Endothelial cell of umbilical vein (primary cell): ENCODE results near the gene TMEM158. TPM values are rescaled to one million over a fixed set of nuclear protein-coding genes. Genes with fewer than 3 reads are reported as not detected.

Experiments
- BruUV-seq: library from RNA; stranded (reverse); fragments of 400-500 nt; replicated peaks from 2 replicates; lab custom pipeline; 2021; lab: Mats Ljungman, UMichigan
- CTCF ChIA-PET: fragments of 300-600, 350-600 bp; sonication (Branson Sonifier 250); formaldehyde crosslinking; loops from one replicate; lab custom pipeline; 2021; ENCODE audit warnings: antibody characterized with exemption, inconsistent platforms; lab: Charles Lee
- POLR2A ChIA-PET: fragments of 300-600, 350-600 bp; sonication (Branson Sonifier 250); formaldehyde crosslinking; loops from one replicate; lab custom pipeline; 2021; ENCODE audit warnings: antibody characterized with exemption, inconsistent platforms; lab: Charles Lee
- DNase-seq: peaks from one replicate; pipeline ENCODE4 v3.0.0-alpha.2; 2011; ENCODE audit warnings: low read depth, low spot score
- FAIRE-seq: peaks from 2 replicates; lab custom pipeline; 2011; peaks lifted over from hg19 to GRCh38; lab: Jason Lieb, UNC
- H2AFZ ChIP-seq: 2 replicates; pipeline ENCODE4 v1.6.0; 2012; ENCODE audit warnings: low read depth, low read length, control low read depth, inconsistent platforms
- H3K27ac ChIP-seq: 2 replicates; pipeline ENCODE4 v1.5.1; 2011; ENCODE audit warnings: low read depth, mild to moderate bottlenecking, control low read depth, low read length, moderate library complexity; ENCODE audit not compliant: insufficient read depth
- H3K27me3 ChIP-seq, 2 experiments: 2 replicates each; pipeline versions ENCODE4 v1.6.0 to v1.6.1; 2011; ENCODE audit warnings: low read length in 2 of 2, mixed read lengths in 1 of 2; ENCODE audit not compliant: control insufficient read depth in 2 of 2, insufficient read depth in 2 of 2
- H3K36me3 ChIP-seq, 2 experiments: 2 replicates in 1 of 2; 3 replicates in 1 of 2; pipeline ENCODE4 v1.5.1; 2011; ENCODE audit warnings: low read length in 2 of 2, mild to moderate bottlenecking in 1 of 2, moderate library complexity in 1 of 2; ENCODE audit not compliant: control insufficient read depth in 2 of 2, insufficient read depth in 2 of 2; ENCODE audit errors: extremely low read depth in 1 of 2
- H3K4me1 ChIP-seq: 3 replicates; pipeline ENCODE4 v1.5.1; 2011; ENCODE audit warnings: mild to moderate bottlenecking, low read length; ENCODE audit not compliant: control insufficient read depth, insufficient read depth; ENCODE audit errors: extremely low read depth
- H3K4me2 ChIP-seq: 2 replicates; pipeline ENCODE4 v1.6.1; 2011; ENCODE audit warnings: low read length, control low read depth, mixed read lengths; ENCODE audit not compliant: insufficient read depth
- H3K4me3 ChIP-seq, 3 experiments: fragments of 200-600 bp in 1 of 3; sonication (generic), shearing (Covaris generic) in 1 of 3; replicated peaks in 1 of 3; 2 replicates each; pipeline ENCODE4 v1.5.1; 2011 to 2016; ENCODE audit warnings: control low read depth in 3 of 3, low read length in 3 of 3, mild to moderate bottlenecking in 2 of 3, inconsistent platforms in 1 of 3, low read depth in 1 of 3, moderate library complexity in 1 of 3; ENCODE audit not compliant: insufficient read depth in 1 of 3
- H3K79me2 ChIP-seq: 2 replicates; pipeline ENCODE4 v1.6.0; 2012; ENCODE audit warnings: low read length, inconsistent platforms; ENCODE audit not compliant: control insufficient read depth, insufficient read depth
- H3K9ac ChIP-seq: replicated peaks from 2 replicates; pipeline ENCODE3; 2011; ENCODE audit warnings: low read length, control low read depth; ENCODE audit not compliant: insufficient read depth; ENCODE audit errors: extremely low read depth
- H3K9me1 ChIP-seq: replicated peaks from 3 replicates; pipeline ENCODE4 v1.6.0; 2011; ENCODE audit warnings: mild to moderate bottlenecking, low read length; ENCODE audit not compliant: control insufficient read depth, insufficient read depth; ENCODE audit errors: extremely low read depth
- H3K9me3 ChIP-seq: replicated peaks from 2 replicates; pipeline ENCODE4 v1.5.1; 2012; ENCODE audit warnings: low read length, inconsistent platforms; ENCODE audit not compliant: control insufficient read depth, insufficient read depth
- H4K20me1 ChIP-seq: replicated peaks from 2 replicates; pipeline ENCODE3; 2011; ENCODE audit warnings: mild to moderate bottlenecking, low read length; ENCODE audit not compliant: control insufficient read depth, insufficient read depth; ENCODE audit errors: extremely low read depth
- CTCF ChIP-seq, 2 donors: IDR thresholded peaks; 1 replicate in 1 of 2; 2 replicates in 1 of 2; pipeline ENCODE4 v1.5.1; 2011; ENCODE audit warnings: low read length in 2 of 2, mild to moderate bottlenecking in 2 of 2, moderate library complexity in 2 of 2, control low read depth in 1 of 2, inconsistent platforms in 1 of 2, low read depth in 1 of 2; ENCODE audit not compliant: insufficient read depth in 1 of 2; ENCODE audit errors: extremely low read depth in 1 of 2
- EZH2 ChIP-seq: IDR thresholded peaks from 2 replicates; pipeline ENCODE4 v1.6.1; 2012; ENCODE audit warnings: borderline replicate concordance, low read depth, mild to moderate bottlenecking, moderate library complexity, low read length, inconsistent platforms; ENCODE audit not compliant: severe bottlenecking
- FOS ChIP-seq: IDR thresholded peaks from 2 replicates; pipeline ENCODE4 v1.6.1; 2011; ENCODE audit warnings: mild to moderate bottlenecking, low read length, moderate library complexity, borderline replicate concordance; ENCODE audit not compliant: insufficient read depth
- GATA2 ChIP-seq: IDR thresholded peaks from 2 replicates; pipeline ENCODE4 v1.7.0; 2011; ENCODE audit warnings: low read depth, mild to moderate bottlenecking, moderate library complexity, mixed read lengths, low read length; ENCODE audit not compliant: insufficient read length, insufficient read depth
- JUN ChIP-seq: IDR thresholded peaks from 2 replicates; pipeline ENCODE4 v1.6.1; 2011; ENCODE audit warnings: borderline replicate concordance, low read depth; ENCODE audit not compliant: insufficient read length, insufficient read depth
- MYC ChIP-seq: IDR thresholded peaks from one replicate; pipeline ENCODE4 v1.6.1; 2011; ENCODE audit warnings: mild to moderate bottlenecking, low read depth, low read length
- POLR2A ChIP-seq: IDR thresholded peaks from 2 replicates; pipeline ENCODE4 v1.6.1; 2012; ENCODE audit warnings: low read depth, mild to moderate bottlenecking, control low read depth, low read length
- POLR2AphosphoS5 ChIP-seq: IDR thresholded peaks from 2 replicates; pipeline ENCODE4 v1.6.1; 2012; ENCODE audit warnings: low read depth, mild to moderate bottlenecking, control low read depth, low read length, moderate library complexity; ENCODE audit not compliant: insufficient read depth
- dilution Hi-C: fragments of 300-500 bp; cut with MboI; formaldehyde crosslinking; loops from one replicate; pipeline ENCODE4 v1.15.0; 2019; ENCODE audit warnings: low sequenced_read_pairs; ENCODE audit not compliant: extremely low pct_ligation_motif_present
- intact Hi-C: fragments of 100-400 bp; cut with micrococcal nuclease; formaldehyde crosslinking; loops from one replicate; pipeline ENCODE4 v1.10.0; 2022
- polyA plus RNA-seq, 4 experiments: library from polyadenylated mRNA; depleted of rRNA in 3 of 4; stranded (reverse) in 3 of 4; unstranded in 1 of 4; fragments of >200 nt; gene quantifications; 2 replicates each; pipeline versions ENCODE4 v1.2.1 to v1.2.3, GENCODE V29; 2011 to 2012; ENCODE audit warnings: missing spikeins in 1 of 4
- small RNA-seq: library from RNA; depleted of rRNA; stranded (forward); fragments of <200 nt; gene quantifications from one replicate; pipeline ENCODE3, GENCODE V24; 2012; ENCODE audit warnings: low replicate concordance, low read depth; ENCODE audit not compliant: insufficient read depth, insufficient read length
- total RNA-seq: library from RNA; stranded (reverse); gene quantifications from 2 replicates; pipeline ENCODE4 v1.2.3, GENCODE V29; 2021
- TF ChIP-seq, protein P1 (sequence below): IDR thresholded peaks from 2 replicates; pipeline ENCODE4 v1.6.1; 2011; ENCODE audit not compliant: insufficient read depth, insufficient read length

Gene TMEM158
- total and polyA plus RNA-seq, 2 donors (not counting 3 experiments of a cell fraction or from before 2014, with no cell fraction given) = 0.15 to 0.42 TPM

- H3K9me3 ChIP-seq = no peaks in the 10 kb centered on the region
- no peaks in the 10 kb centered on the region for H3K9me1 ChIP-seq
- no peaks in the 10 kb centered on the region for H3K79me2 ChIP-seq
- dilution Hi-C loops (no loop called here), intact Hi-C loops (no loop called here)
- H2AFZ ChIP-seq = no peak overlapping the region
- H3K4me1 ChIP-seq = no peaks in the 10 kb centered on the region
- H3K27ac ChIP-seq = no peak overlapping the region
- ChIA-PET POLR2A (interaction anchor here (1.1 kb wide), 1 partner anchor 130 kb away, joined by 3 read pairs; no protein-coding TSS in a partner anchor), CTCF (interaction anchor here (0.8 to 3.4 kb wide), 6 partner anchors 10 to 136 kb away, joined by 3 to 10 read pairs (median 4); no protein-coding TSS in a partner anchor)
- no peak for DNase-seq
- no peaks in the 10 kb centered on the region for H4K20me1 ChIP-seq
- no TSS peak for BruUV-seq
- H3K4me2 ChIP-seq = no peak overlapping the region
- no peak overlapping the region for H3K9ac ChIP-seq
- no peak for FAIRE-seq
- no peaks in the 10 kb centered on the region for H3K36me3 ChIP-seq
- peaks cover 0 to 2% of the 10 kb centered on the region in 2 experiments for H3K27me3 ChIP-seq
- no peak overlapping the region for H3K4me3 ChIP-seq
- no peak for TF ChIP-seq POLR2AphosphoS5
- TF ChIP-seq GATA2 = no peak
- no peak for TF ChIP-seq MYC
- TF ChIP-seq, protein P1, sequence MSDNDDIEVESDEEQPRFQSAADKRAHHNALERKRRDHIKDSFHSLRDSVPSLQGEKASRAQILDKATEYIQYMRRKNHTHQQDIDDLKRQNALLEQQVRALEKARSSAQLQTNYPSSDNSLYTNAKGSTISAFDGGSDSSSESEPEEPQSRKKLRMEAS = no peak
- no peak for TF ChIP-seq FOS
- no peak for TF ChIP-seq CTCF (IDR thresholded peaks at IDR 0.05; ENCODE audit: extremely low read depth in 1 of 2, insufficient read depth in 1 of 2, low read depth in 1 of 2, low read length in 2 of 2)
- no peak for TF ChIP-seq JUN
- TF ChIP-seq EZH2 = no peak
- no peak for TF ChIP-seq POLR2A
These were observed 49.2 kb downstream of the TMEM158 start for GRCh38 chr3:45176912-45177311.

Small RNA genes lying within 50 kb of the gene (small RNA-seq; reads per million reads assigned to genes)
- gene RF00012 = not detected

Other genes with a start within 250 kb of the TMEM158 start
- not detected in 2 replicates for gene CLEC3B, start 200.0 kb downstream of the TMEM158 start, total RNA-seq
- gene CLEC3B, start 200.0 kb downstream of the TMEM158 start, polyA plus RNA-seq = 1.8 and 3.2 TPM in 2 replicates
- 0.22 TPM in 1 of 2 replicates, not detected in the other for gene CDCP1, start 79.9 kb downstream of the TMEM158 start, total RNA-seq
- gene CDCP1, start 79.9 kb downstream of the TMEM158 start, polyA plus RNA-seq = 0.01 TPM in 1 of 2 replicates, not detected in the other
- gene LARS2, start 162.3 kb upstream of the TMEM158 start, total RNA-seq = 21.5 and 26.2 TPM in 2 replicates
- gene LARS2, start 162.3 kb upstream of the TMEM158 start, polyA plus RNA-seq = 9.8 and 11.8 TPM in 2 replicates